ENCODE measurements around the gene TMEM109. TPM values are rescaled to one million over a fixed set of nuclear protein-coding genes. Genes with fewer than 3 reads are reported as not detected.

The TMEM109 gene
- total and polyA plus RNA-seq, 9 of the 15 experiments (the other 6 are each of a cell fraction or from before 2014, with no cell fraction given): 9.2 to 71.3 (median 30.5) TPM

DNA sequence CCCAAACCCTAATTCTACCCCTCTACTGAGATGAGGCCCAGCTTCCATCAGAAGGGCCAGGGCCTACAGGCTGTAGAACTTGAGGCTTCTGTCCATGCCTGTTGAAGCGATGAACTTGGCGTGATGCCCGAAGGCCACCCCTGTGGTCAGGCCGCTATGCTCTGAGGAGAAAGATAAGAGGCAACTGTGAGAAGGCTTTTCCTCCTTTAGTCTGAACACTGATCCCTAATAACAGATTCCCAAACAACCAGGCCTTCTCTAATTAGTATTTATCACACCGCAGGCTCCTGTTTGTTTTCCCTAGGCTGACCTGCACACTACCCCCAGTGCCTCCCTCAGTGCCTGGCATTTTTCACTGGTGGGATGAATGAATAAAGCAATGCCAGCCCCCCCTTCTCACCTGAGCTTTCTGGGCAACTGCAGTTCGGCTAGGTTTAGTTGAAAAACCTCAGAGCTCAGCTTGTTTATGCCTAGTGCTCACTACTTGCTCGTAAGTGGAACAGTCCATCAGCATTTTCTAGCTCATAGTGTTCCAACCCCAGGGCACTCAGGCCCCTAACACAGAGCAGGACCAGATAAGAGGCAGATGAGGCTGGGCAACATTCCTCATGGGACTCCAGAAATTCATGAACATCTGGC is 22.7 kb upstream of the TMEM109 start (continued):
- no peak for TF ChIP-seq FOS (IDR thresholded peaks at IDR 0.05; ENCODE audit: extremely low read depth, insufficient read length)
- TF ChIP-seq ARID1B (IDR thresholded peaks at IDR 0.05): peak; percentile 91
- peak; percentile 83; the same call in 1 of the 2 replicates for TF ChIP-seq ESRRA (IDR thresholded peaks at IDR 0.05; ENCODE audit: borderline replicate concordance, low read depth)
- peak; percentile 93 for TF ChIP-seq CXXC5 (CRISPR knock-in tag; IDR thresholded peaks at IDR 0.05)
- TF ChIP-seq CBX1 (IDR thresholded peaks at IDR 0.05; ENCODE audit: low read depth): no peak

GRCh38 chr11:60895687-60896086 is 18.3 kb upstream of the TMEM109 start:
- H3K27ac ChIP-seq (ENCODE audit: extremely low read depth, low read depth, low read length): no peak overlapping the region
- no peak for DNase-seq (ENCODE audit: extremely low read depth in 1 of 4, low spot score in 3 of 4)
- peaks cover 20% of the 10 kb centered on the region for H4K20me1 ChIP-seq (replicated peaks; ENCODE audit: control insufficient read depth, insufficient read depth, low read length)
- H2AFZ ChIP-seq (ENCODE audit: low read depth, low read length): no peak overlapping the region
- no peak overlapping the region for H3K9ac ChIP-seq (ENCODE audit: insufficient read depth in 1 of 2, low read depth in 2 of 2, low read length in 2 of 2)
- no TSS peak for BruUV-seq (replicated peaks)
- no peak for TF ChIP-seq SMARCA5 (IDR thresholded peaks at IDR 0.05)
- no peak for TF ChIP-seq SMAD3 (CRISPR knock-in tag; conservative IDR thresholded peaks at IDR 0.05)
- TF ChIP-seq ZNF57 (CRISPR knock-in tag; IDR thresholded peaks at IDR 0.05): no peak
- no peak for TF ChIP-seq FOXP1 (CRISPR knock-in tag; IDR thresholded peaks at IDR 0.05)
- TF ChIP-seq RCOR1 (IDR thresholded peaks at IDR 0.05; ENCODE audit: borderline replicate concordance in 1 of 2, low read depth in 2 of 2, low read length in 2 of 2): no peak
- no peak for TF ChIP-seq THRAP3 (IDR thresholded peaks at IDR 0.05; ENCODE audit: borderline replicate concordance)
- no peak for TF ChIP-seq MED1 (CRISPR knock-in tag; IDR thresholded peaks at IDR 0.05; ENCODE audit: borderline replicate concordance)
- no peak for TF ChIP-seq ZNF449 (CRISPR knock-in tag; IDR thresholded peaks at IDR 0.05)
- TF ChIP-seq, protein P1, sequence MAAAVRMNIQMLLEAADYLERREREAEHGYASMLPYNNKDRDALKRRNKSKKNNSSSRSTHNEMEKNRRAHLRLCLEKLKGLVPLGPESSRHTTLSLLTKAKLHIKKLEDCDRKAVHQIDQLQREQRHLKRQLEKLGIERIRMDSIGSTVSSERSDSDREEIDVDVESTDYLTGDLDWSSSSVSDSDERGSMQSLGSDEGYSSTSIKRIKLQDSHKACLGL (CRISPR knock-in tag; IDR thresholded peaks at IDR 0.05; ENCODE audit: borderline replicate concordance, poor library complexity, severe bottlenecking): no peak
- TF ChIP-seq PHF8 (IDR thresholded peaks at IDR 0.05; ENCODE audit: borderline replicate concordance, low read length): no peak
- no peak for TF ChIP-seq HLTF (IDR thresholded peaks at IDR 0.05)
- TF ChIP-seq OTX1 (CRISPR knock-in tag; IDR thresholded peaks at IDR 0.05): no peak
- no peak for ATAC-seq
- in situ Hi-C loops (cut with MboI): loop anchor here (5.0 kb wide), 1 partner anchor 118 kb away; no protein-coding TSS in a partner anchor
- 95% methylated on average over 5 of the region's 5 CpGs for WGBS (ENCODE audit: insufficient coverage, low coverage, missing lambda C conversion rate)
- FAIRE-seq: no peak
- no peak overlapping the region for H3K4me3 ChIP-seq
- intact Hi-C loops (cut with micrococcal nuclease): no loop called here
- ChIA-PET CTCF (ENCODE audit: low intra/inter-chr PET ratio) (no interaction called here), POLR2A (interaction anchor here (0.8 to 2.0 kb wide), 6 partner anchors 9 to 614 kb away, joined by 3 to 6 read pairs (median 4); no protein-coding TSS in a partner anchor)
- H3K4me2 ChIP-seq (ENCODE audit: insufficient read depth, low read length): no peak overlapping the region
- H3K36me3 ChIP-seq (ENCODE audit: control insufficient read depth, insufficient read depth, low read length): peaks cover 92% of the 10 kb centered on the region
- no peaks in the 10 kb centered on the region; the same call in 2 of the 3 replicates for H3K79me2 ChIP-seq (ENCODE audit: control insufficient read depth, insufficient read depth, low read length)
- H3K9me1 ChIP-seq (ENCODE audit: control insufficient read depth, insufficient read depth, low read length): no peaks in the 10 kb centered on the region
- H3K27me3 ChIP-seq (ENCODE audit: control insufficient read depth in 2 of 2, insufficient read depth in 2 of 2, low read length in 2 of 2): no peaks in the 10 kb centered on the region
- no peaks in the 10 kb centered on the region for H3K9me3 ChIP-seq (replicated peaks; ENCODE audit: control insufficient read depth, insufficient read depth, low read depth, low read length)
- peaks cover 2 to 19% of the 10 kb centered on the region in 2 experiments for H3K4me1 ChIP-seq (replicated peaks in 1 of 2; ENCODE audit: control insufficient read depth in 2 of 2, insufficient read depth in 2 of 2, low read length in 2 of 2)

Measured in K562 (cell line).